ENCODE data around the gene ARFIP1.

ARFIP1 gene

DNA sequence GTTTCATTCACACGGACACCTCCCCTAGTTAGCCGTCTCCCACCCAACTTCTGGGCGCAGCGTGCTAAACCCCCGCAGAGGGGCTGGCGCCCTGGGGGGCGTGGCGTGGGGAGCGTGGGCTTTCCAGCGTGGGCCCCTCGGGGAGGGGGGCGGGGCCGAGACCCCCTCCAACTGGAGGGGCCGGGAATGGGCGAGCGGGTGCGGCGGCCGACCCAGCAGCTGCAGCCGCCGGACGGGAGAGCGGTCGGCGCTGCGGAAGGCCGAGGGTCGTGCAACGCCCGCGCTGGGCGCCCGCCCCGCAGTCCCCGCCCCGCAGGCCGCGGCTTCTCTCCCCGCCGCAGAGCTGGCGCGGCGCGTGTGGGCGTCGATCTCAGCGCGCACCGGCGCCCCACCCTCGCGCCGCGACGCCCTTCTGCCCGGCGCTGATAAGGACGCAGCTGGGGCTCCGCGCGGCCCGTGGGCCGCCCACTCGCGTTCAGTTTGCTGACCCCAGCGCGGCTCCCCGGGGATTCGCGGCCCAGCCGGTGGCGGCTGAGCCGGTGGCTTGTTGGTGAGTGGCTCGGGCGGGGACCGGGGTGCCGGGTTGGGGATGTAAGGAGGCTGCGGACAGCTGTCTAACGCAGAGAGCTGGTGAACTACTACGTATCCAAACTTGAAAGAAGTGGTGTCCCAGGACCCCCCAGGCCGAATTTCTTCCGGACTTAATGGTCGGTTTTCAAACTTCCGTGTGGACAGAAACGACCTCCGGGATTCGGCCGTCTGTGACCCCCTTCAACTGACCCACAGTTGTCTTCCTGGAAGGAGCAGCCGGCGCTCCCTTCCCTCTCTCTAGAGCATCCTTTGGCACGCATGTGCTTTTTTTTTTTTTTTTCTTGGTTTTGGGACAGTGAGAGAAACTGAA is 157.8 kb downstream of the ARFIP1 start:
- peak in 15 of 56 donors; percentile 6 to 54 (median 28) for DNase-seq

DNA sequence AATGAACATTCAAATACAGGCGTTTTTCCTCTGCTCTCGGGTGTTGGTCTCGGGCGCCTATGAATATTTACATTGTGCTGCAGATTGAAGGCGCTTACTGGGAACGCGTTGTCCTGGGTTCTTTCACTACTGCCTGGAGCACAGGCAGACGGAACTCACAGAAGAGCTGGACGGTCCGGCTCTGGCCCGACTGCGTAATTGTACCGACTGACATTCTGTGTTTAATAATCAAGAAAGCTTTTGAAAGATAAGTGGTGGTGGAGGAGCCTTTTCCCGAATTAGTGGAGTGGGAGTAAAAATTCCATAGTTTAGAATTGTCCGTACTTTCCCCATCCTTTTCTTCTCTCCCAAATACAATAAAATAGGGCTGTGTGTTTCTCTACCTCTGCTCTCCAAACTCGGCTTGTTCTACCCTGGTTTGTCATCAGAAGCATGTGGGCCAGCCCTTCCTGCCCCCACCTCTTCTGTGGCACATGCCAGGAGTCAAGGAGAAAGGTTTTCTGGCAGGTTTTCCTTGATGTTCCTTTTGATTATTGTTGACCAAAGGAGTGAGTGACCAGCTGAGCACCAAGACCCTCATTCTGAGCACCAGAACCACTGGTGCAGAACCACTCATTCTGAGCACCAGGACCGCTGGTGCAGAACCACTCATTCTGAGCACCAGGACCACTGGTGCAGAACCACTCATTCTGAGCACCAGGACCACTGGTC is 158.6 kb downstream of the ARFIP1 start:
- peak in 1 of 56 donors; percentile 31 for DNase-seq

DNA sequence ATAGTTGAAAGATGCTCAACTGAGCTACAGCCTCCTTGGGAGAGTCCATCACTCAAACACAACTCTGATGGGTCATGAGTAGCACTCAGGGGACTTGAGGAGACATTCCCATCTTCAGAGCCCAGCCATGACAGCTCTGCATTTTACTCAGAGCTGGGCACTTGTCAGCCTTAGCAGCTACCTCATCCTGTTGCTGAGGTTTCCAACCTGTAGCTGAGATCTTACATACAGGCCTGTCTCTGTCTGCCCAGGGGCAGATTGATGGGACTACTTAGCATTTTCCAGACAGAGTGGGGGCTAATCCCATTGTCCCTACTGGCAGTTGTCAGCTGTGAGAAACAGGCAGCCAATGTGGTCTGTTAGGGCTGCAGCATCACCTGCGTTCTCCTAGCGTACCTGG is 159.9 kb downstream of the ARFIP1 start:
- no peak for DNase-seq

DNA sequence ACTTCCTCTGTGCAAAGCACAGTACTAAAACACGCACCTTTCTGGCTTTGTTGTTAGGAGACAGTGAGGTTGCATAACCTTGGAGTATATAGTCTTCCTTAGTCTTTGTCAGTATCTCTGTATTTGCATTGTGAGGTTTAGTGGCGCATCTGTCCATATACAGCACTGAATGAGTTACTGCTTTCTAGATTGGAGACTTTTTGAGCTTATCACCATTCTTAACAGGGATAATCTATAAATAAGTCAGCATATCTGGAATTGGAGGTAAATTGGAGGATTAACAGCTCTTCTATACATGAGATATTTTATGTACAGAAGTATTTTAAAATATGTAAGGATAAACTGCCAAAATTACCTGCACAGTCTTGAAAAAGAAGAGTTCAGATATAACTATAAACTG is 160.7 kb downstream of the ARFIP1 start:
- DNase-seq = no peak

DNA sequence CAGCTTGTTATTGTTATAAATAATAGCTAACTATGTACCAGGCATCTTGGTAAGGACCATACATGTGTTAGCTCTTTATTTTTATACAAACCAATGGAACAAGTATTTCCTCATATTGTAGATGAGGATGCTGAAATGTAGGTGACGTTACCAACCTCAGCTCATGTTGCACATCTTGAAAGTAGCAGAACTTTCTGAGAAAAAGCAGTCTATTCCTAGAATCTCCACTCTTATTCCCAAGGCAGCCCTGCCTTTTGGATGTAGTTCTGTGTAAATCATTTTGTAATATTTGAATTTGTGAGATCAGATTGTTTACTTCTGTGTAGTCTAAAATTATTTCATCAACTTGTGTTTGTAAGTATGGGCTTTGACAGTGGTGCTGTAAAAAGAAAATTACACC is 161.7 kb downstream of the ARFIP1 start:
- DNase-seq = no peak

DNA sequence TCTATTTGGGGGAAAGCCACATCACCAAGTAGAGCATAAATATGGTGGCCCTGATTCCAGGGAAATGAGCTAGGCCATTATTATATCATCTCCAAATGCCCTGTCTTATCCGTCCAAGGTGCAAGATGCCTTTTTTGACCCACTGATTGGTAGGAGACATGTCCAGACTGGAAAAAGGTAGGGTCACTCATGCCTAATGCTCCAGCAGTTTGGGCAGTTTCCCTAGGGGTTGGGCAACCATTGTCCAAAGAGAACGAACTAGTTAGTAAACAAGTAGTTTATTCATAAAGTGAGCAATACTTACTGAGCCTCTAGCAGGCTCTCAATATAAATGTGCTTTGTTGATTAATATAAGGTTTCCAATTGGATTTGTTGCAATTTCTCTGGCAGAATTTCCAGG is 162.6 kb downstream of the ARFIP1 start:
- no peak for DNase-seq

DNA sequence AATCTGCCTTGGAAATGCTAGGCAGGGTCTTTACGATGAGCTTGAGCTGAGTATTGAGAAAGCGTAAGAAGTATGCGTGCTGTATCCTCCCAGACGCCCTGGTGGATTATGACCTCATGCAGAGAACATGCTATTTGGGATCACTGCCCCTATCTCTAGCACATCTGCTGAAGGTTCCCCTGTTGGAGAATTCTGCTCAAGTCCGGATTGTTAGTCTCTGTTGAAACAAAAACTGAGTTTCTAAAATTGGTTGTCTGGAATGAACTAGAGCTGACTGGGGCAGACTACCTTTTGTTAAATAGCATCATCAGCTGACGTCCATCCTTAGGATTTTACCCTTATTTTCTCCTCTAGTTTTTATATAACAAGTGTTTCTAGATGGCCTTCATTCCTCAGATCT is 163.9 kb downstream of the ARFIP1 start:
- DNase-seq = no peak

DNA sequence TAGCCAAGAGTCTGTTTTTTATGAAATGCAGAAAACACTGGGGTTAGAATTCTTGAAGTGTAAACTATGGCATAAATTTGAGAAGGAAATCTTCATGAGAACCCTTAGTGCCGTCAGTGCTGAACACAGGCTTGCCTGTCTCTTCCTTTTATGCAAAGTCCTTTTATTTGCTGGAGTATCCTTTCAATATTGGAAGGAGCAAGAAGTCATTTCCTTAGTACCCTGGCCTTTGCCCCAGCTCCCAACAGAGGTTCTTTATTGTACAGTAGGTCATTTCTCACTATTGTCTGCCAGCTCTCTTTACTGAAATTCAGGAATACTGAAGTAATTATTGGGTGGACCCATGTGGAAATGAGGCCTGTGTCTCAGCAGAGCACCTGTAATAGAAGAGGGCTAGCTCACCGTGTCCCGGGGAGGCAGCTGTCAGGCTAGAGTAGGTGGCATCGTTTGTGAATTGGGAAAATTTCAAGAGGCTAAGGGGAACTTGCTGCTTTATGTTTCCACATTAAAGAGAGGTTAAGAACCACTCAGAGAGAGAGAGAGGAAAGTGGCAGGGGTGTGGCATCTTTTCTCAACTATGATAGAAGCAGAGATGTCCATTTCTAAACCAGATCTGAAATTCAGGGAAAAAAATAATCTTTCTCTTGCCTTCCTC is 165.0 kb downstream of the ARFIP1 start:
- DNase-seq = no peak

DNA sequence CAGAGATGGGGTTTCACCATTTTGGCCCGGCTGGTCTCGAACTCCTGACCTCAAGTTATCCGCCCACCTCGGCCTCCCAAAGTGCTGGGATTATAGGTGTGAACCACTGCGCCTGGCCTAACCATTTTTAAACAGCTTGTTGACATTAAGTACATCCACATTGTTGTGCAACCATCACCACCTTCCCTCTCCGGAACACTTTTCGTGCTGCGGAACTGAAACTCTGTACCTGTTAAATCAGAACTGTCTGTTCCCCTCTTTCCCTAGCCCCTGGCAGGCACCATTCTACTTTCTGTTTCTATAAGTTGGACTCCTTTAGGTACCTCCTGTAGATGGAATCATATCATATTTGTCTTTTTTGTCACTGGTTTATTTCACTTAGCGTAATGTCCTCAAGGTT is 165.9 kb downstream of the ARFIP1 start:
- DNase-seq = no peak

DNA sequence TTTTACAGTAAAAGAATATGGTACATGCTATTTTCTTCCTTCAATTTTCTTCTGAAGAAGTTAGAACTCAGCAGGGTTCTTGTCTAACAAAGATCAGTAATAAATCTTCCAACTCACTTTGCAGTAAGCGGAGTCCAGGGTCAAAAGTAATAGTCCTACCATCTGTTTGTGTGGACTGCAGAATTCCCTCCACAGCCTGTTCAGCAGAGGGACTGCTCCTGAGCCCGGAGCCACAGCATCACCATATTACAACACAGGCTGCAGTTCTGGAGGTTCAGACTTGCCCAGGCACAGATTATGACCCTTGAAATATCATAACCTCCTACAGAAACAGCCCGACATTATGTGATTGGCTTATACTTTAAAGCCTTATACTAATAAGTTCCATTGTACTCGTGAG is 166.7 kb downstream of the ARFIP1 start:
- no peak for DNase-seq

DNA sequence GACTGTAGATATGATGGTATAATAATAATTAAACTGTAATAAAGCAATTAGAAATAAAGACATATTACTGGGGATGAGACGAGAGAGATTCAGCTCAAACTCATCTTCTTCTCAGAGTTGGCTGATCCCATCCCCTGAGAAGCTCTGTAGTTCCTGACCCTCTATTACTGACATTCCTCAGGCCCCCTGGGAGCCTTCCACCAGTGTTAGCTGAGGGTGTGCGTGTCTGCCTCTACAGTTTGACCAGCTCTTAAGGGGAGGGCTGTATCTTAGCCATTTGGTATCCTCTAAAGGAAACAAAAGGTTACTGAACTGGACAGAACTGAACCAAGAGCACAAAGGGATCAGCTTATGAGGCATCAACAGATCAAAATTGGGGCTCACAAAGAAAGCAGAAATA is 167.6 kb downstream of the ARFIP1 start:
- no peak for DNase-seq

DNA sequence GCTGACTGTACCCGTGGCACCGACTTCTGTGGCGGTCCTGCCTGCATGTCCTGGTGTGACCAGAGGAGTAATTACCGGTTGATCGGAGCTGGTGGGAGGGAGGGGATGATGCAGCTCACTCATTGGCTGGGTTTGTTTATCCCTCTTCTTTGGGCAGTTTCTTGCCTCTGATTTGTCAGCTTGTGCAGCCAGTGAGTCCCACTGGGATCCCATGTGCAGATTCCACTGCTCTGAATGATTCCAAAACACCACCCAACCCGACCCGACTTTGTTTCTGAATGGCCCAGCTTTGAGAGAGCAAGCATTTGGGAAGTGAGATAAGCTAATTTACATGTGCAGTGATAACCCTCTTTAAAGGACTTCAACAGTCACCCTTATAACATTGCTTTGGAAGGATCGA is 170.2 kb downstream of the ARFIP1 start:
- no peak for DNase-seq

DNA sequence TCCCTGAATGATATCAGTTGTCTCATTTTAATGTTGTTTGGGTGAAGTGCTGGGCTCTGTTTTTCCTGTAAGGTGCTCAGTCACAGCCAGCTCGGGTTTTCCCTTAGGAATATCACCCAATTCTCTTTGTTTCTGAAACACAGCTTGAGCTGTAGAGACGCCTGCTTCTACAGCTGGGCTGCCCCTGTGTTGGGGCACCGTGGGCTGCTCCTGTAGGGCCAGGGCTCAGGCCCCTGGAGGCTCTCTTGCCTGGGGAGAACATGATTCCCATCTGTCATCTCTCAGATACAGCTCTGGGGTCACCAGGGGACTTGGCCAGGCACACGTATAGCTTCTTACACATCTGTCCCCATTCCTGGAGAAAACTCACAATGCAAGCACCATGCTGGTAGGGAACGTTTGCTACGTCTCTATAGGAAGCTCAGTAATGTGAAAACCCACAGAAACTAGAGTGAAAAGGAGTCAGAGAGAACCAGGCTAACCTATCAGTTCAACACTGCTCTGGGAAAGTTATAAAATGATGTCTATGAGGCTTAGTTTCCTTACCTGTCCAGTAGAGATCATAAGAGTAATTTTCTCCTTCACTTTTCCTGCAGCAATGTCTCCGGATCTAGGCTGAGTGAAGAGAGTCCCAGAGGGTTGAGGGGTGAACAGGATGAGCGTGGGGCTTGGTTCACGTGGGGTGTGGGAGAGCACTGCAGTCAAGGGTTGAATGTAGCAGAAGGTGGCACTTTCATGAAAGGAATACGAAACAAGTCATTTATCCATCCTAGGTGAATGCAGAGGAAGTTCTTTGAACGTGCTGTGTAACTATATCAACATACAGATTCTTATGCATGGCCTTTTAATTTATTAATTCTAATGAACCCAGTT is 170.9 kb downstream of the ARFIP1 start:
- peak in 1 of 56 donors; percentile 5 for DNase-seq

DNA sequence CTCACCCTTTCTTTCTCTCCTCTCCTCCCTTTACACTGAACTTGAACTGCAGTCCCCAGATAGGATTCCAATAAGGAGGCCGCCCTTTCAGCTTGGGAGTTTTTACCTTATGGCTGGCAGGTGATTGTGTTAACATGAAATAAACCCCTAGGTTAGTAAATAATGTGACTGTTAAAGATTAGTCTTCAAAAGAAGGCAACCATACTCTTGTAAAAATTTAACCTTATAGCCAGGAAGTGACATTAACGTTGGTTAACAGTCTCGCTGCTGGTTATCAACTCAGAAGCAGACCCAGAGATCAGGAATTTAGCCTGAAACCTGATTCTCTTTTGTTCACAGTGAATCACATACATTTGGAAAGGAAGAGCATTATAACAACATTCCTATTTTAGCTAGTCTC is 171.6 kb downstream of the ARFIP1 start:
- no peak for DNase-seq

DNA sequence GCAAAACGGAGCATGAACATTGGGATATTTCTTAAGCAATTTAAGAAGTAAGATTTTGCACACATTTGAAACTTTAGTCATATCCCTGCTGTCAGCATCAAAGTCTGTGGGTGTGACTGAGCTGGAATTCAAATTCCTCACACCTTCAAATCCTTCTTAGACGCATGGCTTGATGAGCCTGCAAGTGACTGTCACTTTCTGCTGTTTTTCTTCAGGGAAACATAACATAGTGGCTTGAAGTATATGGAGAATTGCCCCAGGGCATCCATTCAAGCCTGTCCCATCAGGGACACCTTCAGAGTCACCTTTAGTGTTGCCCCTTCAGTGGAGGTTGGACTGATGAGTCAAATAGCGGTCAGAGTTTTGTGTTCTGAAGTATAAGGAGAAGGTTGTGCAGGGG is 173.8 kb downstream of the ARFIP1 start:
- peak in 5 of 56 donors; percentile 6 to 42 (median 35) for DNase-seq

DNA sequence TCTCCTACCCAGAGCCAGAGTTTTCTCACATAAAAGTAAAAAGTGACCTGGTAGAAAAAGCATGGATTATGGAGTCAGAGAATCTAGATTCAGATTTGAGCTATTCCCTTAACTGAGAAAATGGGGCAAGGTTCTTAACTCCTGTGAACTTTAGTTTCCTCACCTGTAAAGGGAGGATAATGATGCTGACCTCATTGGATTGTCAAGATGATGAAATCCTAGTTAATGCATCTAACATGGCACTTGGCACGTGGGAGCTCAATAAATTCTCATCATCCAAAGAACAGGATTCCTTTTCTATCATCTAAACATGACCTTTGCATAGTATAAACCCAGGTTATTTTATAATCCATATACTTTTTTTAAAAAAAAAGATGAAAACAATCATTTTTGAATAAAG is 175.0 kb downstream of the ARFIP1 start:
- DNase-seq = no peak

DNA sequence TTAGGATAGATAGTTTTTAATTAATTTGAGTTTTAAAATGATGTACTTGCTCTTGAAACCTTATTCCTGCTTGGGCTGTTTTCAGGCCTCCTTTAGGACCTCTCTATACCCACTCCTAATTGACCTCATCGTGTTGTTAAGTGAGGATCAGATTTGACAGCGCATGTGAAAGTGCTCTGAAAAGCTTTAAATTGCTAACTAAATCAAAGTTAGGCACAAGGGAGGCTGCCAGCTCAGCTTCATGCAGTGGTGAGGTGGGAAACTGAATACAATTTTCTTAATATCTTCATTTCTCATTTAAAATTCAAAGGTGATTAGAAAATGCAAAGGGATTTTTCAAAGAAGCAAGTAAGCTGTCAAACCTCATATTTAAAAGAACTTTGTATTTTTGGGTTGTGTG is 176.4 kb downstream of the ARFIP1 start:
- DNase-seq = peak in 3 of 56 donors; percentile 9 to 52 (median 27)

DNA sequence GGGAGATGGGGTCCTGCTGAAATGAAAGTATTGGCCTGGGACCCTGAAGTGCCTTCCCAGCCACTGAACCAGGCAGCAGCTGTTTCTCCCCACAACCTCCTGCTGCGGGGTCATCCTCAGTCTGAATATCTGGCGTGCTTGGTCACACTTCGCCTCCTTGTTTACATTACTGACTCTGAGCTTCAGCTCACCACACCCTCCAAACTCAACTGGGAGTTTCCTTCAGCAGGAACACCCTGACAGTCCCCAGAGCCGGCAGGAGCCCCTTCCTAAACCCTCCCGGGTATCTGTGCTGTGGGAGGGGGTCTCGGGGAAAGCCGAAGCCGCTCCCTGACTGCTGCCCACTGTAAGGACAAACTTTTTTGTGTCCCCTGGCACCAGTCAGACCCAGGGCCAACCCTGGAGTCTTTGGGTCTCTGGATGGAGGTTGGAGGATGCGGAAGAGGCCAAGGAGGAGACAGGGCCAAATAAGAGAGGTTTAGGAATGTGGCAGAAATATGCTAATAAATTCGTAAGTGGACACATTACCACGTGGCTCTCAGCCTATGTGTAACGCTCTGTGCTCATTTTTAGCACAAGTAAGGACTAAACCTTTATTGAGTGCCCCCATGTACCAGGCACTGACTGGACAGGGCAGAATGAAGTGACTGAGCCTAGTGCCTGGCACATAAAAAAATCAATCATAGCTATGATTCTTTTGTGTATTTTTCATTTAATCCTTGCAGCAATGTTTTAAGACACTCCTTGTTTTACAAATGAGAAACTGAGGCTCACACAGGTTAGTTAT is 177.1 kb downstream of the ARFIP1 start:
- DNase-seq = no peak

DNA sequence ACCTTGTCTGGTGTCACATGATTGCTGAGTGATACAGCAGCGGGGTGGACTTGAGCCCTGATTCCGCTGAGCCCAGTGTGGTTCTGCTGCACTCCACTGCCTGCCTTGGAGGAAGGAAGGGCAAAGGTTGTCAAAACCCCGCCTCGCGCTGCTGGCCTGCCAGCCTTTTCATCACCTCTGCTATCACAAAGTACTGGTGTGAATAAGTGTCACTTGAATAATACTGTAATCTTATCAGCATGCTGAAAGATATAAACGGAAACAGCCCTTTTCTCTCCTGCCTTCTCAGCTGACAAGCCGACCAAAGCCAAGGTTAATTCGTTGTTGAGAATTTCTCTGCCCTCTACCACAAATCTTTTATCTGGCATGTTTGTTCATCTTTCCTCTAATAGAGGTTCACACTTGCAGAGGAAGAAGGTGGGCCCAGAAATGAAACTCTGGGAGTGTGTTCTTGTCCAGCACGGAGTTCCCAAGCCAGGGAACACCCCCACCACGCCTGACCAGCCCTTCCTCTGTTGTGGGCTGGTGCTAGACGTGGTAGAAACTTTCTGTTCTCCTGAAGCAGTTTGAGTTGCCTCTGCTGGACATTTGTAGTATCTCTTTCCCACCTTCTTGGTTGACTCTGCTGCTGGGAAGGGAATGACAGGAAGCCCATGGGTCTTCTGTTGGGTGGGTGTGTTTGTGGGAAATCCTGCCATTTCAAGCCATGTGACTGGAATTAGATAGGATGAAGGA is 177.8 kb downstream of the ARFIP1 start:
- DNase-seq = no peak

DNA sequence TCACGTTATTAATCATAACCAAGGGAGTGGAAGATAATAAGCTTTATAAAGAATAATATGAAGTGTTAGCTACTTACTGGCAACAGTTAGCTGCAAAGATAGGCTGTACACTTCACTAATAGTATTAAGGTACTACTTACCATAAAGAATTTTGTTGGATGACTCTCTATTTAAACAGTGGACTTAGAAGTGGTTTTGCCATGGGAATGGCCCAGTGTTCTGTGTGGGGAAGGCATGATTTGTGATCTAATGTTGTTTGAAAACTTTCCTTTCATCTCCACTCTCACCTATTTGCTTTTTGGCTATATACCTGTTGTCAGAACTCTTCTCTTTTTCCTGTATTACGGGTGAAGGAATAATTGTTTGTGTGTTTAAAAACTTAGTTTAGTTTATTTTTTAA is 179.3 kb downstream of the ARFIP1 start:
- no peak for DNase-seq
